ENCODE measurements around the gene LRRC7. TPM values are rescaled to one million over a fixed set of nuclear protein-coding genes. Genes with fewer than 3 reads are reported as not detected.

The LRRC7 gene
- total RNA-seq, 4 donors from 2014 or later: 0.07 to 1.9 (median 0.62) TPM

GRCh38 chr1:69858534-69858933 is 290.8 kb downstream of the LRRC7 start:
- Histone ChIP-seq H3K4me1 (no peaks in the 10 kb centered on the region), H3K27me3 (no peaks in the 10 kb centered on the region), H3K27ac (no peak overlapping the region), H3K9me3 (no peaks in the 10 kb centered on the region), H3K4me3 (no peak overlapping the region), H3K36me3 (no peaks in the 10 kb centered on the region)
- 62 to 87% methylated on average over 1 of the region's 1 CpG for WGBS, 2 donors (ENCODE audit: low coverage in 1 of 2)
- TF ChIP-seq POLR2A (IDR thresholded peaks at IDR 0.05) (no peak), EP300 (IDR thresholded peaks at IDR 0.05) (no peak), POLR2AphosphoS5 (IDR thresholded peaks at IDR 0.05) (no peak), CTCF (IDR thresholded peaks at IDR 0.05) (no peak)
- no peak for ATAC-seq

GRCh38 chr1:69861641-69862040 is 293.9 kb downstream of the LRRC7 start:
- Histone ChIP-seq H3K4me1 (no peaks in the 10 kb centered on the region), H3K9me3 (no peaks in the 10 kb centered on the region), H3K4me3 (no peak overlapping the region), H3K36me3 (no peaks in the 10 kb centered on the region), H3K27me3 (no peaks in the 10 kb centered on the region), H3K27ac (no peak overlapping the region)
- ATAC-seq: no peak
- TF ChIP-seq CTCF (IDR thresholded peaks at IDR 0.05) (no peak), POLR2A (IDR thresholded peaks at IDR 0.05) (no peak)
- WGBS, 2 donors (ENCODE audit: low coverage in 1 of 2): 81 to 88% methylated on average over 5 of the region's 5 CpGs

GRCh38 chr1:69862906-69863305 is 295.2 kb downstream of the LRRC7 start:
- no peak overlapping the region for H3K27ac ChIP-seq
- 87 to 100% methylated on average over 1 of the region's 1 CpG for WGBS, 2 donors (ENCODE audit: low coverage in 1 of 2)
- no peaks in the 10 kb centered on the region for H3K4me1 ChIP-seq
- no peaks in the 10 kb centered on the region for H3K27me3 ChIP-seq
- H3K9me3 ChIP-seq: no peaks in the 10 kb centered on the region
- TF ChIP-seq POLR2A (IDR thresholded peaks at IDR 0.05) (no peak), CTCF (IDR thresholded peaks at IDR 0.05) (no peak)
- H3K36me3 ChIP-seq: no peaks in the 10 kb centered on the region
- no peak overlapping the region for H3K4me3 ChIP-seq
- no peak for ATAC-seq

GRCh38 chr1:69863704-69864103 is 296.0 kb downstream of the LRRC7 start:
- no peak for ATAC-seq
- Histone ChIP-seq H3K27ac (no peak overlapping the region), H3K4me3 (no peak overlapping the region), H3K27me3 (no peaks in the 10 kb centered on the region), H3K9me3 (no peaks in the 10 kb centered on the region), H3K4me1 (no peaks in the 10 kb centered on the region), H3K36me3 (no peaks in the 10 kb centered on the region)
- 67 to 69% methylated on average over 1 of the region's 1 CpG for whole genome bisulfite sequencing, 2 donors (ENCODE audit: low coverage in 1 of 2)
- TF ChIP-seq CTCF (IDR thresholded peaks at IDR 0.05): no peak
- no peak for TF ChIP-seq POLR2AphosphoS5 (IDR thresholded peaks at IDR 0.05)
- TF ChIP-seq POLR2A (IDR thresholded peaks at IDR 0.05): no peak
- no peak for TF ChIP-seq EP300 (IDR thresholded peaks at IDR 0.05)

- ATAC-seq: no peak
- Histone ChIP-seq H3K4me3 (no peak overlapping the region), H3K27me3 (no peaks in the 10 kb centered on the region), H3K4me1 (no peaks in the 10 kb centered on the region), H3K36me3 (no peaks in the 10 kb centered on the region), H3K9me3 (no peaks in the 10 kb centered on the region), H3K27ac (no peak overlapping the region)
- 60 to 63% methylated on average over 3 of the region's 3 CpGs for WGBS, 2 donors (ENCODE audit: low coverage in 1 of 2)
- TF ChIP-seq POLR2A (IDR thresholded peaks at IDR 0.05): no peak
- TF ChIP-seq EP300 (IDR thresholded peaks at IDR 0.05): no peak
- no peak for TF ChIP-seq CTCF (IDR thresholded peaks at IDR 0.05)
- TF ChIP-seq POLR2AphosphoS5 (IDR thresholded peaks at IDR 0.05): no peak
These were observed 303.7 kb downstream of the LRRC7 start for GRCh38 chr1:69871412-69871811.

Data from gastroesophageal sphincter (tissue), 4 donors.